PC-3 (cell line): ENCODE data around the gene KCNJ10.

Source experiments
- CTCF ChIP-seq: fragments of 300-600 bp; sonication (generic); conservative IDR thresholded peaks from 2 replicates; pipeline ENCODE4 v1.5.1; 2017; ENCODE audit warnings: antibody characterized with exemption, low read depth, mild to moderate bottlenecking, low read length
- EZH2 ChIP-seq: fragments of 300-600 bp; sonication (generic); IDR thresholded peaks from one replicate; pipeline ENCODE4 v1.6.1; 2017; ENCODE audit warnings: antibody characterized with exemption, mild to moderate bottlenecking, low read length; ENCODE audit not compliant: unreplicated experiment
- EZH2phosphoT487 ChIP-seq: fragments of 300-600 bp; sonication (generic); IDR thresholded peaks from 2 replicates; pipeline ENCODE4 v1.6.1; 2018; ENCODE audit warnings: mild to moderate bottlenecking, antibody characterized with exemption, low read length, borderline replicate concordance

DNA sequence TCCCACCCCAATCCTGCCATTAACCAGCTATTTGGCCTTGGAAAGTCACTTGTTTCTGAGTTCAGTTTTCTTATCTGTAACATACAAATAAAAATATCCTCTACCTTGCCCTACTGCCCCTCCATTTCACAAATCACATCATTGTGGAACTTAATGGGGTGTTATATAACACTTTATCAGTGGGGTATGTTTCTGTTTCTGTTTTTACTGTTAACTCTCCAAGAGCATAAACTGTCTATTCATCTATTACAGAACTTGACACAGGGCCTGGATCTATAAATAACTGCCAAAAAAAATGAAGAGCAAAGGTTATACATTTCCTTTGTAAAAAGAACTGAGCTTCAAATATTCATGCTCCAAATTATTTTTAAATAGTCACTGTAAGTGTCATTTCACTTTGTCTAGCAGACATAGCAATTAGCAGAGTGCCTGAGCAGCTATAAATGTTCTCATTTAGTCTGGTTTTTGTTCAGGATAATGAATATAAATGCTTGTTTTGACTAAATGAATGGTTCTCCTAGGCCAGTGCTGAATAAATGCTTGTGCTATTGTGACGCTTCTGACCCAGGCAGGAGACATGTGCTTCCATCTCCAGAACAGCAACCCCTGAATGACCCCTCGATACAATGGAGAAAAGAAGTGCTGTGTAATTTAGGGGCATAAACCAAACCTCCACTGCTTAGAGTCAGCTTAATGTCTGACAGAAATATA is 45.6 kb downstream of the KCNJ10 start:
- TF ChIP-seq CTCF (no peak), EZH2 (no peak), EZH2phosphoT487 (no peak)
